ENCODE results near the gene LRRC3. TPM values are rescaled to one million over a fixed set of nuclear protein-coding genes. Genes with fewer than 3 reads are reported as not detected.

Gene LRRC3
- total RNA-seq, 2 experiments from 2014 or later = 3.0 to 3.5 TPM

DNA sequence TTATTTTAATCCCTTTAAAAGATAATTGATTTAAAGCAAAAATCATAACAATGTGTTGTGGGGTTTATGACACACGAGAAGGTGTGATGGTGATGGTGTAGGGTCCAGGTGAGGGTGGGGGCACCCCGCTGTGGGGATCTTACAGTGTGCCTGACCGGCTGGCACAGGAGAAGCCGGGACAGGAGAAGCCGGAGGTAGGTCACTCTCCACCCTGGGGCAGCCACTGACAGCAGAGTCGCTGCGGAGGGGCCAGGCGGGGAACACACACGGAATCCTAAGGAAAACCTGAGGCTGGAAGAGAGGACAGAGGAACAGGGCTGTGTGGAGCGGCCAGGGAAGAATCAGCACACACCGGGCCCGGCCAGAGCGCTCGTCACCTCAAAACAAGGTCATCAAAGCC is 4.3 kb upstream of the LRRC3 start:
- H3K36me3 Mint-ChIP-seq = no peaks in the 10 kb centered on the region
- no peak overlapping the region for H3K4me3 Mint-ChIP-seq
- no peaks in the 10 kb centered on the region for H3K4me1 Mint-ChIP-seq
- peaks cover 30% of the 10 kb centered on the region for H3K27me3 Mint-ChIP-seq
- H3K9me3 Mint-ChIP-seq = peaks cover 9% of the 10 kb centered on the region
- ATAC-seq (ENCODE audit: low read depth) (no peak), DNase-seq (no peak)
- no peak overlapping the region for H3K27ac Mint-ChIP-seq
- POLR2A ChIA-PET = interaction anchor here (1.4 kb wide), 1 partner anchor 20 kb away, joined by 3 read pairs; no protein-coding TSS in a partner anchor

DNA sequence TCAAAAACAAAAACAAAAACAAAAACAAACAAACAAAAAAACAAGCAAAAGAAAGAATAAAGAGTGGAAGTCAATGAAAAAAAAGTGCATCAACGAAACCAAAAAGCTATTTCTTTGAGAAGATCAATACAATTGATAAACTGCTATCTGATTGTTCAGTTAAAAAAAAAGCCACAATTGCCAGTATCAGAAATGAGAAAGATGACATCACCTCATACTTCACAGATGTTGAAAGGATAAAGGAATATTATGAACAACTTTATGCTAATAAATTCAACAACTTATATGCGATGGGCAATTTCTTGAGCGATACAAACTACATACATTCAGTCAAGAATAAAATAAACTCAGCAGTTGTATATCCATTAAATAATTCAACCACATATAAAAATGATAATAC is 2.2 kb upstream of the LRRC3 start:
- Mint-ChIP-seq H3K27ac (no peak overlapping the region), H3K4me3 (no peak overlapping the region), H3K9me3 (peaks cover 9% of the 10 kb centered on the region), H3K27me3 (peaks cover 29% of the 10 kb centered on the region), H3K36me3 (no peaks in the 10 kb centered on the region), H3K4me1 (no peaks in the 10 kb centered on the region)
- DNase-seq (no peak), ATAC-seq (ENCODE audit: low read depth) (no peak)
- POLR2A ChIA-PET = no interaction called here

DNA sequence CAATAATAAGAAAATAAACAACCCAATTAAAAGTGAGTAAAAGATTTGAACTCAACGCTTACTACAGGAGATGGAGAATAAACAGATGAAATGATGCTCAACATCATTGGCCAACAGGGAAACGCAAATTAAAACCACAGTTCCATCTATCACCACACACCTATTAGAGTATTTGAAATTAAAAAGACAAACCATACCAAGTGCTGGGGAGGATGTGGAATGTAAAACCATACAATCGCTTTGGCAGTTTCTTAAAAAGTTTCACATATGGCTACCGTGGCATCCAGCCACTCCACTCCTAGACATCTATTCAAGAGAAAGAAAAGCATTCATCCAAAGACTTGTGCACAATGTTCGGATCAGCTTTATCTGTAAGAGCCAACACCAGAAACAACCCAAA is 1.3 kb upstream of the LRRC3 start:
- no peak for DNase-seq
- Mint-ChIP-seq H3K9me3 (peaks cover 9% of the 10 kb centered on the region), H3K36me3 (no peaks in the 10 kb centered on the region), H3K27me3 (peaks cover 28% of the 10 kb centered on the region), H3K27ac (no peak overlapping the region), H3K4me1 (no peaks in the 10 kb centered on the region), H3K4me3 (peak overlapping the region; percentile 42)
- ATAC-seq (ENCODE audit: low read depth) = no peak
- POLR2A ChIA-PET = interaction anchor here (3.0 kb wide), 1 partner anchor 114 kb away, joined by 11 read pairs; the partner anchor contains the start of gene CFAP410

DNA sequence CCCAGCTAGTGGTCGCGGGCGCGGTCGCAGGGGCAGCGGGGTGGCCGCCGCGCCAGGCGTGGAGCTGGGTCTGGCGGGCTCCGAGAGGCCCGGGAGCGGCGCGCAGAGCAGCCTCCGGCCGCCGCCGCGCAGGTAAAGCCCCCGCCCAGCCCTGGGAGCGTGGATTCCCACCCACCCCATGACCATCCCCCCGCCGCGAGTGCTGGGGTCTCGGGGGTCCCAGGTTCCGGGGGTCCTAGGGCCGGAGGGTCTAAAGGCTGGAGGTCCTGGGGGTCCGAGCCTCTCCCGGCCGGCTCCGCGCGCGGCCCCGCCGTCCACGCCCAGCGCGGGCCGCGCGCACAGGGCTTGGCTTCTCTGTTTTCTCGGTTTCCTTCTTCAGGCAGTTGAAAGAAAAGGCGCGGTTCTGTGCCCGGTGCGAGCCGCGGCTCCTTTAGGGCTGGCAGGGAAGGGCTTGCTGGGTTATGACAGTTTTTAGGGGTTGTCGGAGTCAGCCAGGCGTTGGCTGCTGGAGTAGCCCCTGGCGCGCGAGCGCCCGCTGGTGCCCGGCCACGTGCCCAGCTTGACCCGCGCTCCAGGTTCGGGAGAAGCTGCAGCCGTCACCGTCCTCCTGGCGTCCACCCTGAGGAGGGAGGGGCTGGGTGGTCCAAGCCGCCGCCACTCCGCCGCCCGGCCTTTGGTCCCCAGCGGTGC is 359 bp downstream of the LRRC3 start:
- Mint-ChIP-seq H3K4me1 (peaks cover 1% of the 10 kb centered on the region), H3K4me3 (peak overlapping the region; percentile 78), H3K27ac (no peak overlapping the region), H3K27me3 (peaks cover 26% of the 10 kb centered on the region), H3K9me3 (peaks cover 9% of the 10 kb centered on the region), H3K36me3 (no peaks in the 10 kb centered on the region)
- no peak for DNase-seq
- POLR2A ChIA-PET = interaction anchor here (0.6 to 3.0 kb wide), 4 partner anchors 92 to 438 kb away, joined by 4 to 11 read pairs (median 4); partner anchors contain the start of genes CFAP410 and UBE2G2
- peak; percentile 62 for ATAC-seq (ENCODE audit: low read depth)

DNA sequence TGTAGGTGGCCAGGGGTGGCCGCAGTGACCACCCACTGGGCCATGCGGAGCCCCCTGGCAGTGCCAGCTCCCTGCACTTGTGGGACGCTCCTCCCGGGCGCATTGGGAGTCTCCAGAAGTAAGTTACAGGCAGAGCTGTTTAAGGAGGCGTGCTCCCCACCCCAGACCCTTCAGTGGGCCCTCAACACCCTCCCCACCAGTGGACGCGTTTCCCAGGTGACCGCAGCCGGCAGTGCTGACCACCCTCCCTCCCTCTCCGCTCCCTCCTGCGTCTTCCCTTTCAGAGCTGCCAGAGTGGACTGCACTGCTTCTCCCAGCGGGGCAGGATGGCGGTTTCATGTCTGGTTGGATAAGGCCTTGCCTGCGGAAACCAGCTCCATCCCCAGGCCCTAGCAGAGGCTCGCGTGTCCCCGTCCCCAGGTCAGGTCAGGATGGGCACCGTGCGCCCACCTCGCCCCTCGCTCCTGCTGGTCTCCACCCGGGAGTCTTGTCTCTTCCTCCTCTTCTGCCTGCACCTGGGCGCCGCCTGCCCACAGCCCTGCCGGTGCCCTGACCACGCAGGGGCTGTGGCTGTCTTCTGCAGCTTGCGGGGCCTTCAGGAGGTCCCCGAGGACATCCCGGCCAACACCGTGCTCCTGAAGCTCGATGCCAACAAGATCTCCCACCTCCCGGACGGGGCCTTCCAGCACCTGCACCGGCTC is 1.1 kb downstream of the LRRC3 start:
- POLR2A ChIA-PET = interaction anchor here (0.5 to 3.0 kb wide), 5 partner anchors 92 to 345 kb away, joined by 3 to 11 read pairs (median 4); partner anchors contain the start of genes CFAP410 and UBE2G2

DNA sequence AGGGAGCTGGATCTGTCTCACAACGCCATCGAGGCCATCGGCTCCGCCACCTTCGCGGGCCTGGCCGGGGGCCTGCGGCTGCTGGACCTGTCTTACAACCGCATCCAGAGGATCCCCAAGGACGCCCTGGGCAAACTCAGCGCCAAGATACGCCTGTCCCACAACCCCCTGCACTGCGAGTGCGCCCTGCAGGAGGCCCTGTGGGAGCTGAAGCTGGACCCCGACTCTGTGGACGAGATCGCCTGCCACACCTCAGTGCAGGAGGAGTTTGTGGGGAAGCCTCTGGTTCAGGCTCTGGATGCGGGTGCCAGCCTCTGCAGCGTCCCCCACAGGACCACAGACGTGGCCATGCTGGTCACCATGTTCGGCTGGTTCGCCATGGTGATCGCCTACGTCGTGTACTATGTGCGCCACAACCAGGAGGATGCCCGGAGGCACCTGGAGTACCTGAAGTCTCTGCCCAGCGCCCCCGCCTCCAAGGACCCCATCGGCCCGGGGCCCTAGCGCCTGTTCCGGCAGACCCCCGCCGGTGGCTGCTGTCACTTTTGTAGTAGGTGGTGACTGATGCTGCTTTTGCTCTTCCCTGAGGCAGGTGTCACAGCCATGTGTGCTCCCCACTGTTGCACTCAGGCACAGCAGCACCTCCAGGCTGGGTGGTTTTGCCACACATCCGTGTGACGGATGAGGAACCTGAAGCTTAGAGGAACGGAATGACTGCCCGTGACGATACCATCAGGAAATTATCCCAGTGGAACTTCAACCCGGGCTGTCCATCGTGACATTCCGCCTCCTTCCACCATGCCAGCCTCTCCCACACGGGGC is 1.8 kb downstream of the LRRC3 start:
- no peaks in the 10 kb centered on the region for H3K36me3 Mint-ChIP-seq
- POLR2A ChIA-PET = interaction anchor here (0.6 to 3.0 kb wide), 2 partner anchors 117 to 123 kb away, joined by 3 to 11 read pairs; partner anchors contain the start of gene CFAP410
- ATAC-seq (ENCODE audit: low read depth) (no peak), DNase-seq (peak; percentile 35)
- peaks cover 1% of the 10 kb centered on the region for H3K4me1 Mint-ChIP-seq
- H3K27ac Mint-ChIP-seq = no peak overlapping the region
- peak overlapping the region; percentile 59 for H3K4me3 Mint-ChIP-seq
- H3K27me3 Mint-ChIP-seq = peaks cover 17% of the 10 kb centered on the region
- H3K9me3 Mint-ChIP-seq = peaks cover 9% of the 10 kb centered on the region

More for the DNA sequence above, 1.1 kb downstream of the LRRC3 start:
- Mint-ChIP-seq H3K4me3 (peak overlapping the region; percentile 78), H3K4me1 (peaks cover 1% of the 10 kb centered on the region), H3K27ac (peak overlapping the region; percentile 60), H3K27me3 (peaks cover 23% of the 10 kb centered on the region), H3K36me3 (no peaks in the 10 kb centered on the region), H3K9me3 (peaks cover 9% of the 10 kb centered on the region)
- ATAC-seq (ENCODE audit: low read depth) (no peak), DNase-seq (peak; percentile 33)

DNA sequence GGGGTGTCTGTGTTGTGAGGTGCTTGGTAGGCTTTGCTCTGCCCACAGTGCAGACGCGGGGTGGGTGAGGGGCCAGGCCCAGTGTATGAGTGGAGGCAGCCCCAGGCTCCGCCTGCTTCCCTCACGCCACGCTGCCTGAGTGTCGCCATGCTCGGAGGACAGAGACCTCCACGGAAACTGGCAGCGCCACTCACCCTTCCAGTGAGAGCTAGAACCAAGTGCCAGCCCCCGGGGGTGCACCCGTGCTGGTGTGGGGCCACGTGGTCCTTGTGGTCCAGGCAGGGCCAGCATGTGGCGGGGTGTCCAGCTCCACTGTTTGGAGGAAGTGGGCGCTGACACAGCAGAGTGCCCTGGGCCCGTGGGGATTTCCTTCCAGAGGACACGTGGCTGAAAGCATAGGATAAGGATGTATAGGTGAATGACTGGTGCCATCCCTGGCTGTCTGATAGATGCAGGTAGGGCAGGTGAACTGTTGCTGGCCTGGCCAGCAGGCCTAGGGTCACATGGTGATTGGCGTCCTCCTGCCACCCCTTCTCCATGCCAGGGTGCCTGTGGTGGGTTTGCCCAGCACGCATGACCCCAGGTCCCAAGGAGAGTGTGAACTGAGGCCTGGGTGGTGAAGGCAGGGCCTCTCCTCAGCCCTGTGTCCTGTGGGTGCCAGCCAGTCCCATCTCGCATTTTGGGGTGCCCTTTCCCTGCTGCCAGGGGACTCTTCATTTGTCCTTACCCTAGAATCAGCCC is 3.8 kb downstream of the LRRC3 start:
- POLR2A ChIA-PET = no interaction called here
- peak; percentile 24 for DNase-seq
- Mint-ChIP-seq H3K36me3 (no peaks in the 10 kb centered on the region), H3K4me3 (no peak overlapping the region), H3K9me3 (peaks cover 2% of the 10 kb centered on the region), H3K27ac (no peak overlapping the region), H3K27me3 (peaks cover 2% of the 10 kb centered on the region), H3K4me1 (peaks cover 1% of the 10 kb centered on the region)
- no peak for ATAC-seq (ENCODE audit: low read depth)

DNA sequence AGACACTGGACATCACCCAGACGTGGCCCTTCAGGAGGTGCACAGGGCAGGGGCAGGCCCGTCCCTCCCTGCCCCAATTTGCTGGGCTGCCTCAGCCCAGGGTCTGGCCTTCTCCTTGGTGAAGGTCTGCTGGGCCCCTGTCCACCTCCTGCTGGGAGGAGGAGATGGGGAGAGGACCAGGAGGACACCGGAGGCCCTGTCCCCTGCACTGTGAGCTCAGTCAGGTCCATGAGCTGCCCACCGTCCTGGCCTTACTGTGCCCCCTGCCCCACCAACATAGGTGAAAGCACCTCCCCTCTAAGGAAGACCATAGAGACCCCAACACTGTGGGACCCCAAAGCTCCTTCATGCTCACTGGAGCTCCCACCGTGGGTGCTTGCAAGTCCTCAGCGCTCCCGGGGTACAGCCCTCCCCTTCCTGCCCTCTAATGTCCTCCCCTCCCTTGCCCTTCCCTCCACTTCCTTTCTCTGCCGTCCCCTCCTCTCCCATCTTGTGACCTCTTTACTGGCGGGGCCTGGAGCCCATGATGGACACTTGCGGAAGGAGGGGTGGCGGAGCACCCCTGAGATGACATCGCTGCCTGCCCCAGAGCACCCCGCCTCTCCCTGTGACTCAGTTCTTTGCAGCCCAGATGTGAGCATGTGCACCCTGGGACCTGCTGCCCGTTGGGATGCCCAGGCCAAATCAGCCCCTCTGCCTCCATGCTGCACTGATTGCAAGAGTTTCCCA is 4.6 kb downstream of the LRRC3 start:
- H3K27ac Mint-ChIP-seq = no peak overlapping the region
- no peaks in the 10 kb centered on the region for H3K9me3 Mint-ChIP-seq
- H3K27me3 Mint-ChIP-seq = no peaks in the 10 kb centered on the region
- H3K36me3 Mint-ChIP-seq = no peaks in the 10 kb centered on the region
- POLR2A ChIA-PET = no interaction called here
- no peak overlapping the region for H3K4me3 Mint-ChIP-seq
- no peak for ATAC-seq (ENCODE audit: low read depth)
- no peak for DNase-seq
- peaks cover 1% of the 10 kb centered on the region for H3K4me1 Mint-ChIP-seq

DNA sequence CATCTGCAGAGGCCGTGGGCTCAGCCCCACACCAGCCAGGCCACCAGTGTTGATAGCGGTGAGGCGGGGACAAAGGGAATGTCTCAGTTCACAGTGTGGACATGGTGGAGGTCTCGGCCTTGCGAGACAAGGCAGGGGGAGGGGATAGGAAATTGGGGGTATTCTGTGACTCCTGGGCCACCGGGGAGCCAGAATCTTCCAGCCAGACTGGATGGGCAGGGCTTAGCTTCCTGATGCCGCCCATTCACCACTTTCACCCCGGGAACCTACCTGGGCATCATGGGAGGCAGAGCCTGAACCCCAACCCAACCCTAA is 5.1 kb downstream of the LRRC3 start:
- no peak for DNase-seq
- Mint-ChIP-seq H3K27ac (no peak overlapping the region), H3K4me1 (peaks cover 1% of the 10 kb centered on the region), H3K27me3 (no peaks in the 10 kb centered on the region), H3K9me3 (no peaks in the 10 kb centered on the region), H3K36me3 (no peaks in the 10 kb centered on the region), H3K4me3 (no peak overlapping the region)
- POLR2A ChIA-PET = no interaction called here
- ATAC-seq (ENCODE audit: low read depth) = no peak

DNA sequence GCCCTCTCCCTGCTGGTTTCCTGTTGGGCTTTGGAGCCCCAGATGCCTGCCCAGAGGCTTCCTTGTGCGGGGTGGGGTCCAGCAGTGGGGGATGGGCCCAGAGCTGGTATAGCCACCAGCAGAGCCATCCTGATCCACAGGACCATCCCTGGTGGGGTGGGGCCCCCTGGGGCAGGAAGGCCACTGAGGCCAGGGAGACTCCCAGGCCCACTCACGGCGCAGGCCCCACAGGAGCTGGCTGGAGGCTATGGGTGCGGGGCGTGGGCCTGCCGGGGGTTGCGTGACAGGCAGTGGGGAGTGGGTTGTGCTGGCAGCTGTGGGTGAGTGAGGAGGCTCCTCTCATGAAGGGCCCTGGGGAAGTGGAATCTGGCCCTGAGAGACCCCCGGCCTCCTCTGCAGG is 5.7 kb downstream of the LRRC3 start:
- Mint-ChIP-seq H3K4me3 (no peak overlapping the region), H3K9me3 (no peaks in the 10 kb centered on the region), H3K36me3 (no peaks in the 10 kb centered on the region), H3K4me1 (peaks cover 1% of the 10 kb centered on the region), H3K27ac (no peak overlapping the region), H3K27me3 (no peaks in the 10 kb centered on the region)
- ATAC-seq (ENCODE audit: low read depth) (no peak), DNase-seq (no peak)
- POLR2A ChIA-PET = no interaction called here

DNA sequence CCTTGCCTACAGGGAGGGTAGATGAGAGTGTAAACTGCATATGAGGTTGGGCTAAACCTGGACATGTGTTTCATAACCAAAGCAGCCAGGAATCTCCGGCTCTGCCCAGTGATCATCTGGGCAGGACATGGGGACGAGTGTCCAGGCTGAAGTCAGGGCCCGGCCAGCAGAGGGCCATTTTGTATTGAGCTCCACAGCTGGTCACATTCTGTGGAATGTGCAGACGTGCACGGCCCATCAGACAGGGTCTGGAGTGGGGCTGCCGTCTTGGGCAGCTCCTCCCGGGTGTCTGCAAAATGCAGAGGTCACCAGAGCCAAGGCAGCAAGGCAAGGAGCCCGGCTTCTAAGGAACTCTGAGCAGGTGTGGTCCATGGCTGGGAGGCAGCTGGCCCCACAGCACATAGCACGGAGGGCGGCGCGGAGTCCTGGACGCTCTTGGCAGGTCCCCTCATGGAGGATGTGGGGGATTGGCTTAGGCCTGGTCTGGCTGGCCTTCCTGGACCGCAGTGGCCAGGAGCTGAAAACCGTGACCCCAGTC is 6.2 kb downstream of the LRRC3 start:
- no peak for ATAC-seq (ENCODE audit: low read depth)
- H3K9me3 Mint-ChIP-seq = no peaks in the 10 kb centered on the region
- DNase-seq = no peak
- H3K4me3 Mint-ChIP-seq = no peak overlapping the region
- H3K4me1 Mint-ChIP-seq = peaks cover 1% of the 10 kb centered on the region
- H3K27me3 Mint-ChIP-seq = no peaks in the 10 kb centered on the region
- POLR2A ChIA-PET = no interaction called here
- H3K27ac Mint-ChIP-seq = no peak overlapping the region
- no peaks in the 10 kb centered on the region for H3K36me3 Mint-ChIP-seq

DNA sequence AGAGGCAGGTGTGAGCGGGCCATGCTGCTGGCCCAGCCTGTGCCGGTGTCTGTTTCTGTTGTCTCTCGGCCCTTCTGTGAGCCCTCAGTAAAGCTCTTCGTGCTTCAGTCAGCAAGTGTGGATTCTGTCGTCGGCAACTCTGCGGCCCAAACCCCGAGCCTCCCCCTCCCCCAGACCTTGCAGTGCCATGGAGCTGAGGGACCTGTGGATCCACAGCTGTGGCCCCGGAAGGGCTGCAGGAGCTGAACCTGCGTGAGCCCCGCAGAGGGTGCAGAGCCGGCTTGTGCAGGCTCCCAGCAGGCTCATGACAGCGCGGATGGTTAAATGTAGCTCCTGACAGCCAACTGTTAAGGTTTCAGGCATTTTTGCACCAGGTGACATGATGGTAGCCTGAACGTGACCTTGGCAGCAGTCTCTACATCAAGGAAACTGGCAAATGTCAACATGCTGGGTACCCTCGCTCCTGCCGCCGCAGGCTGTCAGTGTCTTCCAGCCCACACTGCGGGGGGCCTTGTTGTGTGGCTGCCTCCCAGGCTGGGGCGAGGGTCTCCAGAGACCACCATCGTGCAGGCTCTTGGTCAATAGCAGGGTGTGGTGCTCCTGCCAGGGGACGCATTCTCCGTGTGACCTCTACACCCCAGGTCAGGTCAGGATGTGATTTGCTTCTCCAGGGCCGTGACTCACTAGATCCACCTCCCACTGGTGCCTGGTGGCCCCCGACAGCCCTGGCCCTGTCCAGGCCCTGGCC is 7.0 kb downstream of the LRRC3 start:
- POLR2A ChIA-PET = no interaction called here
- no peak overlapping the region for H3K27ac Mint-ChIP-seq
- peaks cover 1% of the 10 kb centered on the region for H3K4me1 Mint-ChIP-seq
- no peaks in the 10 kb centered on the region for H3K9me3 Mint-ChIP-seq
- H3K27me3 Mint-ChIP-seq = no peaks in the 10 kb centered on the region
- no peak for DNase-seq
- H3K36me3 Mint-ChIP-seq = no peaks in the 10 kb centered on the region
- ATAC-seq (ENCODE audit: low read depth) = no peak
- H3K4me3 Mint-ChIP-seq = no peak overlapping the region

Measured in activated naive CD8-positive, alpha-beta T cell treated with anti-CD3 and anti-CD28 coated beads, Interleukin-2, amount 10 ng/mL, durations not matched to agents 7 days and 5 days (primary cell).